H9 (cell line): Measurements from ENCODE around the gene C16orf74. TPM values are rescaled to one million over a fixed set of nuclear protein-coding genes. Genes with fewer than 3 reads are reported as not detected.
A peak's percentile ranks its signal among the peaks of the same experiment; 100 is the strongest.

Source experiments
- DNase-seq: peaks from one replicate; pipeline ENCODE4 v3.0.0-alpha.2; 2017
- H2AFZ ChIP-seq: one replicate; pipeline ENCODE4 v1.6.1; 2013; ENCODE audit warnings: mild to moderate bottlenecking, low read length, control low read depth, moderate library complexity
- H2AK5ac ChIP-seq: 2 replicates; pipeline ENCODE4 v1.6.1; 2013; ENCODE audit warnings: low read length, control low read depth, mixed read lengths; ENCODE audit not compliant: insufficient read length
- H2BK120ac ChIP-seq: one replicate; pipeline ENCODE4 v1.6.1; 2013; ENCODE audit warnings: low read depth, mild to moderate bottlenecking, low read length, control low read depth, inconsistent platforms; ENCODE audit not compliant: poor library complexity, severe bottlenecking
- H2BK12ac ChIP-seq: 2 replicates; pipeline ENCODE4 v1.6.1; 2013; ENCODE audit warnings: low read length, control low read depth, mixed read lengths, low read depth; ENCODE audit not compliant: insufficient read length
- H2BK15ac ChIP-seq: 2 replicates; pipeline ENCODE4 v1.6.1; 2013; ENCODE audit warnings: low read depth, low read length, control low read depth
- H2BK20ac ChIP-seq: one replicate; pipeline ENCODE4 v1.6.1; 2013; ENCODE audit warnings: low read depth, mild to moderate bottlenecking, low read length, control low read depth, inconsistent platforms; ENCODE audit not compliant: poor library complexity, severe bottlenecking
- H2BK5ac ChIP-seq: 2 replicates; pipeline ENCODE4 v1.6.1; 2013; ENCODE audit warnings: low read length, control low read depth, mixed read lengths; ENCODE audit not compliant: insufficient read length
- H3K14ac ChIP-seq: 2 replicates; pipeline ENCODE4 v1.6.1; 2013; ENCODE audit warnings: low read length, control low read depth; ENCODE audit not compliant: insufficient read depth
- H3K18ac ChIP-seq: 2 replicates; pipeline ENCODE4 v1.6.1; 2013; ENCODE audit warnings: low read depth, mild to moderate bottlenecking, mixed read lengths, low read length, control low read depth; ENCODE audit not compliant: insufficient read length
- H3K23ac ChIP-seq: 2 replicates; pipeline ENCODE4 v1.6.1; 2013; ENCODE audit warnings: low read length, control low read depth, mixed read lengths, low read depth; ENCODE audit not compliant: insufficient read length
- H3K23me2 ChIP-seq: 2 replicates; pipeline ENCODE4 v1.6.1; 2013; ENCODE audit warnings: low read depth, mild to moderate bottlenecking, mixed read lengths, low read length, control low read depth; ENCODE audit not compliant: insufficient read length, poor library complexity, severe bottlenecking
- H3K27ac ChIP-seq: 2 replicates; pipeline ENCODE4 v1.5.1; 2013; ENCODE audit warnings: low read length, control low read depth, mixed read lengths, low read depth; ENCODE audit not compliant: insufficient read length
- H3K27me3 ChIP-seq: 2 replicates; pipeline ENCODE4 v1.6.1; 2013; ENCODE audit warnings: low read length, control low read depth, inconsistent platforms; ENCODE audit not compliant: insufficient read depth
- H3K4ac ChIP-seq: 2 replicates; pipeline ENCODE4 v1.6.1; 2013; ENCODE audit warnings: low read depth, mild to moderate bottlenecking, control low read depth, inconsistent platforms, low read length, moderate library complexity
- H3K4me1 ChIP-seq: 2 replicates; pipeline ENCODE4 v1.6.1; 2013; ENCODE audit warnings: low read length, control low read depth, inconsistent platforms; ENCODE audit not compliant: insufficient read depth
- H3K4me2 ChIP-seq: 2 replicates; pipeline ENCODE4 v1.6.1; 2013; ENCODE audit warnings: low read length, control low read depth, mixed read lengths; ENCODE audit not compliant: insufficient read length, insufficient read depth
- H3K56ac ChIP-seq: 2 replicates; pipeline ENCODE4 v1.6.1; 2013; ENCODE audit warnings: low read depth, mild to moderate bottlenecking, mixed read lengths, low read length, control low read depth; ENCODE audit not compliant: insufficient read length
- H3K79me1 ChIP-seq: 2 replicates; pipeline ENCODE4 v1.6.1; 2013; ENCODE audit warnings: low read depth, mild to moderate bottlenecking, moderate library complexity, low read length, control low read depth, inconsistent platforms; ENCODE audit not compliant: insufficient read depth, poor library complexity, severe bottlenecking
- H3K79me2 ChIP-seq: 2 replicates; pipeline ENCODE4 v1.6.1; 2013; ENCODE audit warnings: low read length, control low read depth, inconsistent platforms; ENCODE audit not compliant: insufficient read depth
- H3K9ac ChIP-seq: 2 replicates; pipeline ENCODE4 v1.6.1; 2013; ENCODE audit warnings: low read length, control low read depth, mixed read lengths; ENCODE audit not compliant: insufficient read length; ENCODE audit errors: extremely low read depth
- H3K9me3 ChIP-seq: one replicate; pipeline ENCODE4 v1.6.1; 2013; ENCODE audit warnings: low read depth, low read length, inconsistent platforms; ENCODE audit not compliant: control insufficient read depth
- H3T11ph ChIP-seq: one replicate; pipeline ENCODE4 v1.6.1; 2013; ENCODE audit warnings: mild to moderate bottlenecking, low read length, control low read depth, inconsistent platforms
- H4K20me1 ChIP-seq: one replicate; pipeline ENCODE4 v1.6.1; 2013; ENCODE audit not compliant: control insufficient read depth, insufficient read length, insufficient read depth
- H4K5ac ChIP-seq: 2 replicates; pipeline ENCODE4 v1.6.1; 2013; ENCODE audit warnings: low read depth, mild to moderate bottlenecking, mixed read lengths, low read length, control low read depth; ENCODE audit not compliant: insufficient read length
- H4K8ac ChIP-seq: replicated peaks from 2 replicates; pipeline ENCODE4 v1.6.1; 2013; ENCODE audit warnings: low read length, control low read depth, mixed read lengths, low read depth; ENCODE audit not compliant: insufficient read length
- H4K91ac ChIP-seq: 2 replicates; pipeline ENCODE4 v1.6.1; 2013; ENCODE audit warnings: low read depth, mild to moderate bottlenecking, moderate library complexity, mixed read lengths, low read length, control low read depth; ENCODE audit not compliant: insufficient read length
- H3K27ac Mint-ChIP-seq, 3 experiments: 2 replicates in 2 of 3; 3 replicates in 1 of 3; pipeline ENCODE4 v1.8.0; 2020 to 2021; ENCODE audit warnings: mixed read lengths in 3 of 3, mild to moderate bottlenecking in 1 of 3, moderate library complexity in 1 of 3
- H3K27me3 Mint-ChIP-seq: 2 replicates; pipeline ENCODE4 v1.8.0; 2021; ENCODE audit warnings: low read depth, mild to moderate bottlenecking, moderate library complexity, mixed read lengths
- H3K36me3 Mint-ChIP-seq, 3 experiments: 2 replicates in 2 of 3; 3 replicates in 1 of 3; pipeline ENCODE4 v1.8.0; 2020 to 2021; ENCODE audit warnings: low read depth in 3 of 3, mixed read lengths in 3 of 3; ENCODE audit not compliant: insufficient read depth in 1 of 3
- H3K4me1 Mint-ChIP-seq, 2 experiments: 2 replicates each; pipeline ENCODE4 v1.8.0; 2020; ENCODE audit warnings: mixed read lengths in 2 of 2
- H3K4me3 Mint-ChIP-seq, 2 experiments: 2 replicates in 1 of 2; 3 replicates in 1 of 2; pipeline ENCODE4 v1.8.0; 2020 to 2021; ENCODE audit warnings: mild to moderate bottlenecking in 2 of 2, mixed read lengths in 2 of 2, moderate library complexity in 1 of 2
- H3K9me3 Mint-ChIP-seq, 2 experiments: 2 replicates in 1 of 2; 3 replicates in 1 of 2; pipeline ENCODE4 v1.8.0; 2020; ENCODE audit warnings: mild to moderate bottlenecking in 2 of 2, mixed read lengths in 2 of 2, moderate library complexity in 1 of 2
- CTCF ChIP-seq: fragments of 200-600 bp; sonication (generic); conservative IDR thresholded peaks from 3 replicates; pipeline ENCODE4 v1.8.0; 2021; ENCODE audit warnings: antibody characterized with exemption, mild to moderate bottlenecking
- WGBS: extraction: QIAGEN DNeasy Blood & Tissue Kit; methylation state at CpG from one replicate; pipeline ENCODE4 v1.1.7; 2013; ENCODE audit warnings: missing lambda C conversion rate, low lambda C conversion rate, mixed read lengths; ENCODE audit not compliant: insufficient read length; ENCODE audit errors: extremely low coverage; 5-methylcytosine and 5-hydroxymethylcytosine counted together
- total RNA-seq: library from RNA; stranded (reverse); gene quantifications from 2 replicates; pipeline ENCODE4 v1.2.1, GENCODE V29; 2021

C16orf74 gene
- total RNA-seq, 1 experiment from 2014 or later: 5.6 TPM

- no peaks in the 10 kb centered on the region for H3K79me1 ChIP-seq
- H4K8ac ChIP-seq: no peak overlapping the region
- H3K9me3 ChIP-seq: no peaks in the 10 kb centered on the region
- Mint-ChIP-seq H3K27ac (peak overlapping the region in 1 of 3 experiments; percentile 89; a peak in 1 of 7 replicates), H3K27me3 (no peaks in the 10 kb centered on the region; the same call in none of the 2 replicates), H3K9me3 (no peaks in the 10 kb centered on the region), H3K36me3 (peaks cover 52 to 98% (median 96%) of the 10 kb centered on the region in 3 experiments; a peak in 6 of 7 replicates), H3K4me3 (no peak overlapping the region), H3K4me1 (no peaks in the 10 kb centered on the region)
- no peak overlapping the region for H2BK12ac ChIP-seq
- H2BK120ac ChIP-seq: no peak overlapping the region
- no peak for DNase-seq
- H3K23ac ChIP-seq: no peak overlapping the region
- no peaks in the 10 kb centered on the region for H3K4me1 ChIP-seq
- H4K91ac ChIP-seq: no peak overlapping the region
- H3K79me2 ChIP-seq: no peaks in the 10 kb centered on the region
- H2AK5ac ChIP-seq: no peak overlapping the region
- no peaks in the 10 kb centered on the region for H3K27me3 ChIP-seq
- no peak overlapping the region for H3T11ph ChIP-seq
- no peak for TF ChIP-seq CTCF
- H3K9ac ChIP-seq: no peak overlapping the region
- no peak overlapping the region for H3K4me2 ChIP-seq
- H3K18ac ChIP-seq: no peak overlapping the region
- H3K4ac ChIP-seq: no peak overlapping the region
- H3K56ac ChIP-seq: no peak overlapping the region
- H4K5ac ChIP-seq: no peak overlapping the region
- H2AFZ ChIP-seq: no peak overlapping the region
- H2BK15ac ChIP-seq: no peak overlapping the region
- no peaks in the 10 kb centered on the region for H3K23me2 ChIP-seq
- no peak overlapping the region for H3K27ac ChIP-seq
- peaks cover 2% of the 10 kb centered on the region for H4K20me1 ChIP-seq
- H2BK5ac ChIP-seq: no peak overlapping the region
- H2BK20ac ChIP-seq: no peak overlapping the region
- no peak overlapping the region for H3K14ac ChIP-seq
- no CpG with 5 or more reads among the region's 10 CpGs for WGBS
Measured at GRCh38 chr16:85668676-85669424, 82.0 kb downstream of the C16orf74 start.
